K562 (cell line): ENCODE measurements around the gene NUDT1. TPM values are rescaled to one million over a fixed set of nuclear protein-coding genes. Genes with fewer than 3 reads are reported as not detected.

Source experiments
- ATAC-seq: fragments of 200-7000 bp; cut with Tn5 transposase; 3 replicates; pipeline ENCODE4 v1.9.1; 2020; ENCODE audit warnings: moderate library complexity
- BruUV-seq: library from RNA; stranded (reverse); fragments of 400-500 nt; replicated peaks from 2 replicates; lab custom pipeline; 2021; lab: Mats Ljungman, UMichigan
- CTCF ChIA-PET: fragments of 300-600 bp; formaldehyde crosslinking; extraction: SDS; loops from one replicate; lab custom pipeline; 2021; ENCODE audit warnings: low intra/inter-chr PET ratio; lab: Yijun Ruan, JAX
- POLR2A ChIA-PET: fragments of 300-600, 350-650 bp; sonication (Branson Sonifier 250); formaldehyde crosslinking; extraction: SDS; loops from one replicate; lab custom pipeline; 2021; ENCODE audit warnings: antibody characterized with exemption, inconsistent platforms; lab: Yijun Ruan, JAX
- DNase-seq, 4 experiments: peaks; one replicate each; pipeline versions ENCODE4 v3.0.0 to v3.0.0-alpha.2; 2011 to 2018; ENCODE audit warnings: low spot score in 3 of 4, mixed read lengths in 3 of 4; ENCODE audit errors: extremely low read depth in 1 of 4
- FAIRE-seq: peaks from 2 replicates; lab custom pipeline; 2011; peaks lifted over from hg19 to GRCh38; lab: Jason Lieb, UNC
- H2AFZ ChIP-seq: 2 replicates; pipeline ENCODE4 v1.6.0; 2011; ENCODE audit warnings: low read depth, low read length, control low read depth, inconsistent platforms
- H3K27ac ChIP-seq: fragments of 200-600 bp; 3 replicates; pipeline ENCODE4 v1.8.0; 2011; ENCODE audit warnings: low read depth, mild to moderate bottlenecking, control low read depth, inconsistent platforms, low read length, moderate library complexity, mixed read lengths; ENCODE audit errors: extremely low read depth
- H3K27me3 ChIP-seq, 2 experiments: fragments of 300-600 bp in 1 of 2; 2 replicates in 1 of 2; 3 replicates in 1 of 2; pipeline versions ENCODE4 v1.6.0 to v1.8.0; 2011; ENCODE audit warnings: inconsistent platforms in 2 of 2, low read length in 2 of 2, mild to moderate bottlenecking in 1 of 2, mixed read lengths in 1 of 2, moderate library complexity in 1 of 2; ENCODE audit not compliant: control insufficient read depth in 2 of 2, insufficient read depth in 2 of 2
- H3K36me3 ChIP-seq: fragments of 300-600 bp; 3 replicates; pipeline ENCODE4 v1.8.0; 2011; ENCODE audit warnings: mild to moderate bottlenecking, low read length, inconsistent platforms; ENCODE audit not compliant: control insufficient read depth, insufficient read depth
- H3K4me1 ChIP-seq, 2 experiments: fragments of 200-600 bp in 1 of 2; replicated peaks in 1 of 2; 2 replicates in 1 of 2; 3 replicates in 1 of 2; pipeline versions ENCODE4 v1.5.1 to v1.8.0; 2011; ENCODE audit warnings: inconsistent platforms in 2 of 2, low read length in 2 of 2, mild to moderate bottlenecking in 1 of 2, mixed read lengths in 1 of 2, moderate library complexity in 1 of 2; ENCODE audit not compliant: control insufficient read depth in 2 of 2, insufficient read depth in 2 of 2
- H3K4me2 ChIP-seq: 2 replicates; pipeline ENCODE4 v1.6.1; 2011; ENCODE audit warnings: low read length, control low read depth, inconsistent platforms, mixed read lengths; ENCODE audit not compliant: insufficient read depth
- H3K4me3 ChIP-seq: fragments of 200-600 bp; sonication (generic), shearing (Covaris generic); 2 replicates; pipeline ENCODE4 v1.5.1; 2016; ENCODE audit warnings: control low read depth, inconsistent platforms
- H3K79me2 ChIP-seq: fragments of 200-600 bp; 3 replicates; pipeline ENCODE4 v1.8.0; 2011; ENCODE audit warnings: low read length, inconsistent platforms; ENCODE audit not compliant: control insufficient read depth, insufficient read depth
- H3K9ac ChIP-seq, 2 experiments: 2 replicates each; pipeline versions ENCODE4 v1.6.0 to v1.6.1; 2011; ENCODE audit warnings: low read depth in 2 of 2, low read length in 2 of 2, control low read depth in 1 of 2, inconsistent platforms in 1 of 2, mild to moderate bottlenecking in 1 of 2, mixed read lengths in 1 of 2; ENCODE audit not compliant: insufficient read depth in 1 of 2
- H3K9me1 ChIP-seq: one replicate; pipeline ENCODE4 v1.6.0; 2011; ENCODE audit warnings: inconsistent platforms, mild to moderate bottlenecking, low read length, moderate library complexity; ENCODE audit not compliant: control insufficient read depth, insufficient read depth
- H3K9me3 ChIP-seq: replicated peaks from 2 replicates; pipeline ENCODE4 v1.5.1; 2011; ENCODE audit warnings: low read depth, low read length, inconsistent platforms; ENCODE audit not compliant: control insufficient read depth, insufficient read depth
- H4K20me1 ChIP-seq: replicated peaks from 2 replicates; pipeline ENCODE4 v1.6.1; 2011; ENCODE audit warnings: low read length, inconsistent platforms, mixed read lengths; ENCODE audit not compliant: control insufficient read depth, insufficient read depth
- CBX2 ChIP-seq: fragments of 200-600 bp; sonication (generic); IDR thresholded peaks from one replicate; pipeline ENCODE4 v1.6.1; 2012; ENCODE audit warnings: mild to moderate bottlenecking, low read length, inconsistent platforms; ENCODE audit not compliant: insufficient read depth, poor library complexity, severe bottlenecking
- FOXA1 ChIP-seq: fragments of 450-650 bp; IDR thresholded peaks from 2 replicates; pipeline ENCODE4 v1.6.1; 2016; ENCODE audit warnings: mild to moderate bottlenecking, borderline replicate concordance
- POLR2G ChIP-seq: fragments of 200-400 bp; formaldehyde crosslinking; IDR thresholded peaks from 2 replicates; pipeline ENCODE4 v1.6.1; 2017; ENCODE audit warnings: low read depth, mild to moderate bottlenecking, antibody characterized with exemption, low read length, moderate library complexity
- PRDM10 ChIP-seq: fragments of 450-650 bp; IDR thresholded peaks from 2 replicates; pipeline ENCODE4 v1.6.1; 2018; ENCODE audit not compliant: partially characterized antibody
- ZBTB33 ChIP-seq: sonication (generic); formaldehyde crosslinking; IDR thresholded peaks from 2 replicates; pipeline ENCODE4 v1.8.1; 2023; ENCODE audit warnings: mild to moderate bottlenecking, missing genetic modification reagents
- ZNF589 ChIP-seq: fragments of 200-800 bp; sonication (Bioruptor generic); IDR thresholded peaks from 2 replicates; pipeline ENCODE4 v1.6.1; 2016; ENCODE audit warnings: low read depth, missing genetic modification characterization, missing compliant biosample characterization
- WGBS: fragments of 100-300 bp; shearing (Covaris generic); methylation state at CpG from one replicate; pipeline ENCODE4 v1.1.6; 2016; ENCODE audit warnings: low coverage, mixed read lengths; ENCODE audit not compliant: insufficient coverage; ENCODE audit errors: missing lambda C conversion rate; 5-methylcytosine and 5-hydroxymethylcytosine counted together
- in situ Hi-C: fragments of 300-500 bp; cut with MboI; formaldehyde crosslinking; loops from 4 replicates; pipeline ENCODE4 v1.15.0; 2018; ENCODE audit warnings: inconsistent platforms, mixed read lengths
- intact Hi-C: fragments of 100-400 bp; cut with micrococcal nuclease; formaldehyde crosslinking; loops from 2 replicates; pipeline ENCODE4 v1.14.2; 2022
- polyA plus RNA-seq, 8 experiments: library from polyadenylated mRNA; depleted of rRNA in 4 of 8; stranded (reverse) in 5 of 8; unstranded in 3 of 8; fragments of >200 nt; fragmentation: Nextera tagmentation in 2 of 8; fragmentation: Illumina TruSeq in 1 of 8; extraction: Ambion mirVana in 2 of 8; extraction: Trizol in 1 of 8; gene quantifications; 2 replicates each; pipeline versions ENCODE4 v1.2.1 to v1.2.3, GENCODE V29; 2011 to 2014; ENCODE audit warnings: inconsistent platforms in 1 of 8, missing spikeins in 1 of 8
- total RNA-seq, 7 experiments: library from RNA; depleted of rRNA in 6 of 7; stranded (reverse); fragments of >200 nt in 6 of 7; fragmentation: Illumina TruSeq in 2 of 7; extraction: Trizol in 2 of 7; gene quantifications; 2 replicates each; pipeline versions ENCODE4 v1.2.1 to v1.2.3, GENCODE V29; 2011 to 2021; ENCODE audit warnings: low replicate concordance in 1 of 7
- TF ChIP-seq, protein P1 (sequence below): sonication (generic); formaldehyde crosslinking; IDR thresholded peaks from 2 replicates; pipeline ENCODE4 v1.8.1; 2023; ENCODE audit warnings: missing genetic modification reagents, mild to moderate bottlenecking, borderline replicate concordance

The NUDT1 gene
- total and polyA plus RNA-seq, 9 of the 15 experiments (the other 6 are each of a cell fraction or from before 2014, with no cell fraction given) = 5.3 to 73.3 (median 29.6) TPM

DNA sequence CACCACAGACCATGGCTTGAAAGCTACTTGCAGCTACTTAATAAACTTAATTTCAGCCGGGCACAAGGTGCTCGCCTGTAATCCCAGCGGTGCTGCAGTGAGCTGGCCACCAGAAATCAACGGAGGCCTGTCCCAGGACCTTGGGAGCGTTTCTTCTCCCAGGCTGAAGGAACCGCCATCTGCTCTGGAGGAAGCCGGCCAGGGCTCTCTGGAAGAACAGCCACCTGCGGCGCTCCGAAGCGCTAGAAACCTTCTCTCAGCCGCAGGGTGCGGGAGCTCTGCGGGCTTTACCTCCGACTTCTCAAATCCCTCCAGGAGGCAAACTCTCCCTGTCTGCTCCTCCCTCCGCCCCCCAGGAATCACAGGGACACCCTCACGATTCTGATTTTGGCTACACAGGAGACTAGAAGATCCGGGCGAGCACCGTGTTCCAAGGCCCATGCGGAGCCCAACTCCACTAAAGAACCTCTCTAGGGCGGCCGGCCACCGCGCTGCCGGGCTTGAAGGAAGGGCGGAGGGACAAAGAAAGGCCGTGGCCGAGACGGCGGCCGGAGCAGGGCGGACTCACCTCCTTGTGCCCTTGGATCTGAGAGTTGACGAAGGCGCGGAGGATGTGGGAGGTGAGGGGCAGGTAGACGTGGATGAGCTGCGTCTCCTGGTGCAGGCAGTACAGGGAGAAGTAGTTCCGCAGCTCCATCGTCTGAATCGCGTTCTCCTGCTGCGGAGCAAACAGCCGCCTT, 14.4 kb downstream of the NUDT1 start (continued):
- TF ChIP-seq, protein P1, sequence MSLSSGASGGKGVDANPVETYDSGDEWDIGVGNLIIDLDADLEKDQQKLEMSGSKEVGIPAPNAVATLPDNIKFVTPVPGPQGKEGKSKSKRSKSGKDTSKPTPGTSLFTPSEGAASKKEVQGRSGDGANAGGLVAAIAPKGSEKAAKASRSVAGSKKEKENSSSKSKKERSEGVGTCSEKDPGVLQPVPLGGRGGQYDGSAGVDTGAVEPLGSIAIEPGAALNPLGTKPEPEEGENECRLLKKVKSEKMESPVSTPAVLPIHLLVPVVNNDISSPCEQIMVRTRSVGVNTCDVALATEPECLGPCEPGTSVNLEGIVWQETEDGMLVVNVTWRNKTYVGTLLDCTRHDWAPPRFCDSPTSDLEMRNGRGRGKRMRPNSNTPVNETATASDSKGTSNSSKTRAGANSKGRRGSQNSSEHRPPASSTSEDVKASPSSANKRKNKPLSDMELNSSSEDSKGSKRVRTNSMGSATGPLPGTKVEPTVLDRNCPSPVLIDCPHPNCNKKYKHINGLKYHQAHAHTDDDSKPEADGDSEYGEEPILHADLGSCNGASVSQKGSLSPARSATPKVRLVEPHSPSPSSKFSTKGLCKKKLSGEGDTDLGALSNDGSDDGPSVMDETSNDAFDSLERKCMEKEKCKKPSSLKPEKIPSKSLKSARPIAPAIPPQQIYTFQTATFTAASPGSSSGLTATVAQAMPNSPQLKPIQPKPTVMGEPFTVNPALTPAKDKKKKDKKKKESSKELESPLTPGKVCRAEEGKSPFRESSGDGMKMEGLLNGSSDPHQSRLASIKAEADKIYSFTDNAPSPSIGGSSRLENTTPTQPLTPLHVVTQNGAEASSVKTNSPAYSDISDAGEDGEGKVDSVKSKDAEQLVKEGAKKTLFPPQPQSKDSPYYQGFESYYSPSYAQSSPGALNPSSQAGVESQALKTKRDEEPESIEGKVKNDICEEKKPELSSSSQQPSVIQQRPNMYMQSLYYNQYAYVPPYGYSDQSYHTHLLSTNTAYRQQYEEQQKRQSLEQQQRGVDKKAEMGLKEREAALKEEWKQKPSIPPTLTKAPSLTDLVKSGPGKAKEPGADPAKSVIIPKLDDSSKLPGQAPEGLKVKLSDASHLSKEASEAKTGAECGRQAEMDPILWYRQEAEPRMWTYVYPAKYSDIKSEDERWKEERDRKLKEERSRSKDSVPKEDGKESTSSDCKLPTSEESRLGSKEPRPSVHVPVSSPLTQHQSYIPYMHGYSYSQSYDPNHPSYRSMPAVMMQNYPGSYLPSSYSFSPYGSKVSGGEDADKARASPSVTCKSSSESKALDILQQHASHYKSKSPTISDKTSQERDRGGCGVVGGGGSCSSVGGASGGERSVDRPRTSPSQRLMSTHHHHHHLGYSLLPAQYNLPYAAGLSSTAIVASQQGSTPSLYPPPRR (CRISPR knock-in tag) = no peak
- no peak for TF ChIP-seq CBX2

GRCh38 chr7:2257046-2257551, 15.1 kb downstream of the NUDT1 start:
- no peaks in the 10 kb centered on the region for H3K27me3 ChIP-seq
- H3K9me1 ChIP-seq = peaks cover 2% of the 10 kb centered on the region
- intact Hi-C loops (no loop called here), in situ Hi-C loops (no loop called here)
- ATAC-seq (no peak), DNase-seq (no peak), FAIRE-seq (no peak)
- 95% methylated on average over 21 of the region's 38 CpGs for WGBS
- H4K20me1 ChIP-seq = no peaks in the 10 kb centered on the region
- peaks cover 0 to 25% of the 10 kb centered on the region in 2 experiments; a peak in 1 of 5 replicates for H3K4me1 ChIP-seq
- BruUV-seq = no TSS peak
- no peak overlapping the region for H3K4me3 ChIP-seq
- H3K79me2 ChIP-seq = no peaks in the 10 kb centered on the region
- no peaks in the 10 kb centered on the region for H3K9me3 ChIP-seq
- ChIA-PET POLR2A (interaction anchor here (0.6 kb wide), 1 partner anchor 442 kb away, joined by 3 read pairs; no protein-coding TSS in a partner anchor), CTCF (no interaction called here)
- no peak overlapping the region for H3K9ac ChIP-seq
- H3K27ac ChIP-seq = no peak overlapping the region
- no peak overlapping the region for H2AFZ ChIP-seq
- no peak overlapping the region for H3K4me2 ChIP-seq
- peaks cover 59% of the 10 kb centered on the region; the same call in 2 of the 3 replicates for H3K36me3 ChIP-seq
- TF ChIP-seq ZBTB33 (CRISPR knock-in tag) (peak; percentile 59; the same call in 1 of the 2 replicates), PRDM10 (no peak), FOXA1 (no peak), POLR2G (0 out of 2 replicates have a peak, but pooled peaks have one; percentile 16), ZNF589 (CRISPR knock-in tag) (no peak)
